ENCODE data around the gene OR52A1. TPM values are rescaled to one million over a fixed set of nuclear protein-coding genes. Genes with fewer than 3 reads are reported as not detected.
A peak's percentile ranks its signal among the peaks of the same experiment; 100 is the strongest.

The OR52A1 gene
- total and polyA plus RNA-seq, 9 of the 15 experiments (the other 6 are each of a cell fraction or from before 2014, with no cell fraction given): under 0.01 to 0.33 (median 0.13) TPM; not detected in 3

DNA sequence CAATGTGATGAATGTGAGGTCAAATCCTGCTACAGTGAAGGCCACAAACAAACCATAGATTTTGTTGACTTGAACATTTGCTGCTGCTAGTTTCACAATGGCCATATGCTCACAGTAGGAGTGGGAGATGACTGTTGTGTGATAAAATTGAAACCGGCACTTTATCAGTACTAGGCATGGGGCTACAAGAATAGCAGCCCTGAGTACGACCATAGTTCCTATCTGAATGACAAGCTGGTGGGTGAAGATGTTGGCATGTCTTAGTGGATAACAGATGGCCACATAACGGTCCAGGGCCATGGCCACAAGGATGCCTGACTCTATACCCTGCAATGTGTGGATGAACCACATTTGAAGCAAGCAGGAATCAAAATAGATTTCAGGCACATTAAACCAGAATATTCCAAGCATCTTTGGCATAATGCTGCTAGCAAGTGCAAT is 2.8 kb downstream of the OR52A1 start (continued):
- TF ChIP-seq MLLT1 (IDR thresholded peaks at IDR 0.05): no peak
- no peak for TF ChIP-seq BRD9 (IDR thresholded peaks at IDR 0.05; ENCODE audit: low read depth, partially characterized antibody)
- peak in 1 of 2 experiments; percentile 85; a peak in 2 of 4 replicates for TF ChIP-seq HDAC1 (IDR thresholded peaks at IDR 0.05)
- TF ChIP-seq HIVEP1 (CRISPR knock-in tag; IDR thresholded peaks at IDR 0.05): no peak
- TF ChIP-seq ZNF280A (IDR thresholded peaks at IDR 0.05; ENCODE audit: low read depth, partially characterized antibody): no peak
- TF ChIP-seq ZZZ3 (IDR thresholded peaks at IDR 0.05): no peak
- TF ChIP-seq POLR3A (IDR thresholded peaks at IDR 0.05; ENCODE audit: borderline replicate concordance, extremely low read depth, insufficient read depth, insufficient read length): no peak
- TF ChIP-seq, protein P1, sequence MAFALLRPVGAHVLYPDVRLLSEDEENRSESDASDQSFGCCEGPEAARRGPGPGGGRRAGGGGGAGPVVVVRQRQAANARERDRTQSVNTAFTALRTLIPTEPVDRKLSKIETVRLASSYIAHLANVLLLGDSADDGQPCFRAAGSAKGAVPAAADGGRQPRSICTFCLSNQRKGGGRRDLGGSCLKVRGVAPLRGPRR (CRISPR knock-in tag; IDR thresholded peaks at IDR 0.05): no peak
- TF ChIP-seq ZNF12 (CRISPR knock-in tag; IDR thresholded peaks at IDR 0.05): no peak
- TF ChIP-seq NFXL1 (CRISPR knock-in tag; IDR thresholded peaks at IDR 0.05): no peak
- TF ChIP-seq HEY1 (CRISPR knock-in tag; IDR thresholded peaks at IDR 0.05; ENCODE audit: borderline replicate concordance): no peak
- TF ChIP-seq, protein P2, sequence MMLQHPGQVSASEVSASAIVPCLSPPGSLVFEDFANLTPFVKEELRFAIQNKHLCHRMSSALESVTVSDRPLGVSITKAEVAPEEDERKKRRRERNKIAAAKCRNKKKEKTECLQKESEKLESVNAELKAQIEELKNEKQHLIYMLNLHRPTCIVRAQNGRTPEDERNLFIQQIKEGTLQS (IDR thresholded peaks at IDR 0.05): no peak
- TF ChIP-seq, protein P2 (CRISPR knock-in tag; conservative IDR thresholded peaks at IDR 0.05): no peak
- TF ChIP-seq ZNF217 (CRISPR knock-in tag; IDR thresholded peaks at IDR 0.05): no peak
- TF ChIP-seq ILK (tag; IDR thresholded peaks at IDR 0.05; ENCODE audit: borderline replicate concordance, low read depth): no peak
- TF ChIP-seq, protein P3, sequence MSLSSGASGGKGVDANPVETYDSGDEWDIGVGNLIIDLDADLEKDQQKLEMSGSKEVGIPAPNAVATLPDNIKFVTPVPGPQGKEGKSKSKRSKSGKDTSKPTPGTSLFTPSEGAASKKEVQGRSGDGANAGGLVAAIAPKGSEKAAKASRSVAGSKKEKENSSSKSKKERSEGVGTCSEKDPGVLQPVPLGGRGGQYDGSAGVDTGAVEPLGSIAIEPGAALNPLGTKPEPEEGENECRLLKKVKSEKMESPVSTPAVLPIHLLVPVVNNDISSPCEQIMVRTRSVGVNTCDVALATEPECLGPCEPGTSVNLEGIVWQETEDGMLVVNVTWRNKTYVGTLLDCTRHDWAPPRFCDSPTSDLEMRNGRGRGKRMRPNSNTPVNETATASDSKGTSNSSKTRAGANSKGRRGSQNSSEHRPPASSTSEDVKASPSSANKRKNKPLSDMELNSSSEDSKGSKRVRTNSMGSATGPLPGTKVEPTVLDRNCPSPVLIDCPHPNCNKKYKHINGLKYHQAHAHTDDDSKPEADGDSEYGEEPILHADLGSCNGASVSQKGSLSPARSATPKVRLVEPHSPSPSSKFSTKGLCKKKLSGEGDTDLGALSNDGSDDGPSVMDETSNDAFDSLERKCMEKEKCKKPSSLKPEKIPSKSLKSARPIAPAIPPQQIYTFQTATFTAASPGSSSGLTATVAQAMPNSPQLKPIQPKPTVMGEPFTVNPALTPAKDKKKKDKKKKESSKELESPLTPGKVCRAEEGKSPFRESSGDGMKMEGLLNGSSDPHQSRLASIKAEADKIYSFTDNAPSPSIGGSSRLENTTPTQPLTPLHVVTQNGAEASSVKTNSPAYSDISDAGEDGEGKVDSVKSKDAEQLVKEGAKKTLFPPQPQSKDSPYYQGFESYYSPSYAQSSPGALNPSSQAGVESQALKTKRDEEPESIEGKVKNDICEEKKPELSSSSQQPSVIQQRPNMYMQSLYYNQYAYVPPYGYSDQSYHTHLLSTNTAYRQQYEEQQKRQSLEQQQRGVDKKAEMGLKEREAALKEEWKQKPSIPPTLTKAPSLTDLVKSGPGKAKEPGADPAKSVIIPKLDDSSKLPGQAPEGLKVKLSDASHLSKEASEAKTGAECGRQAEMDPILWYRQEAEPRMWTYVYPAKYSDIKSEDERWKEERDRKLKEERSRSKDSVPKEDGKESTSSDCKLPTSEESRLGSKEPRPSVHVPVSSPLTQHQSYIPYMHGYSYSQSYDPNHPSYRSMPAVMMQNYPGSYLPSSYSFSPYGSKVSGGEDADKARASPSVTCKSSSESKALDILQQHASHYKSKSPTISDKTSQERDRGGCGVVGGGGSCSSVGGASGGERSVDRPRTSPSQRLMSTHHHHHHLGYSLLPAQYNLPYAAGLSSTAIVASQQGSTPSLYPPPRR (CRISPR knock-in tag; IDR thresholded peaks at IDR 0.05; ENCODE audit: borderline replicate concordance): no peak
- no peak for TF ChIP-seq GTF2A2 (tag; IDR thresholded peaks at IDR 0.05)
- peak; percentile 82; the same call in 1 of the 2 replicates for TF ChIP-seq RNF2 (IDR thresholded peaks at IDR 0.05)
- no peak for TF ChIP-seq ZBED1 (IDR thresholded peaks at IDR 0.05)
